Right ventricle myocardium inferior (tissue), 1 donor: ENCODE measurements around the gene MPZL1. TPM values are rescaled to one million over a fixed set of nuclear protein-coding genes. Genes with fewer than 3 reads are reported as not detected.

Experiments
- ATAC-seq: fragments of 200-7000 bp; cut with Tn5 transposase; one replicate; pipeline ENCODE4 v1.9.1; 2020; ENCODE audit warnings: mild to moderate bottlenecking, moderate library complexity
- DNase-seq: peaks from one replicate; pipeline ENCODE4 v3.0.0; 2021; ENCODE audit errors: missing footprints
- intact Hi-C: fragments of 100-400 bp; cut with DNase I; formaldehyde crosslinking; loops from one replicate; pipeline ENCODE4 v1.11.0; 2022
- total RNA-seq: library from RNA; stranded (reverse); fragmentation: NEBNext Ultra II Directional; extraction: Animal tissue kit (Norgen Biotek cat#: 25700); gene quantifications from one replicate; pipeline ENCODE4 v1.2.1, GENCODE V29; 2021
- donor health status: DM: no; HTN: yes; CAD: no; lungs with severe emphysema.

MPZL1 gene
- total RNA-seq, 1 donor from 2014 or later: 47.9 TPM

DNA sequence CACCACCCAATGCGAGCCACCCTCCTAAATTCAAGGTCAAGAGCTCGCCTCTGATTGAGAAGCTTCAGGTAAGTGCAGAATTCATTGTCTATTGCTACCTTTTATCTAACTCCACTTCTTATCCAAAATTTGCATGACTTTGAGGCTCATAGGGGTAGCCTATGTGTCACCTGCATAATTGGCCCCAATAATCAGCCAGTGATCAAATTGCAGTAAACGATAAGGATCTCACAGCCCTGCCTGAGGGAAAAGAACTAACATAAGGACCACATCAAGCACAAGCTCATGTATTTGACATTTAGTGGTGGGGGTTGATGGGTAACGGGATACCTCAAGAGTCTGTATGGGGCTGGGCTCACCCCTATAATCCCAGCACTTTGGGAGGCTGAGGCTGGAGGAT is 31.7 kb upstream of the MPZL1 start:
- DNase-seq (no peak), ATAC-seq (no peak)
- intact Hi-C loops: no loop called here

- DNase-seq (no peak), ATAC-seq (no peak)
- intact Hi-C loops: no loop called here
Measured at GRCh38 chr1:167693425-167694045, 28.2 kb upstream of the MPZL1 start.

GRCh38 chr1:167694691-167695090 is 27.1 kb upstream of the MPZL1 start:
- DNase-seq (no peak), ATAC-seq (no peak)
- intact Hi-C loops: no loop called here

- no peak for ATAC-seq
- DNase-seq: no peak
- intact Hi-C loops: no loop called here
Measured at GRCh38 chr1:167695147-167695546, 26.6 kb upstream of the MPZL1 start.

- intact Hi-C loops: no loop called here
- no peak for ATAC-seq
Measured at GRCh38 chr1:167695756-167696561, 25.8 kb upstream of the MPZL1 start.

GRCh38 chr1:167697667-167698141 is 24.1 kb upstream of the MPZL1 start:
- intact Hi-C loops: no loop called here
- DNase-seq: peak; percentile 90
- peak; percentile 93 for ATAC-seq

More at GRCh38 chr1:167695756-167696561, 25.8 kb upstream of the MPZL1 start:
- DNase-seq: no peak

- DNase-seq (no peak), ATAC-seq (no peak)
- intact Hi-C loops: no loop called here
Measured at GRCh38 chr1:167698313-167698712, 23.5 kb upstream of the MPZL1 start.

GRCh38 chr1:167701510-167701909 is 20.3 kb upstream of the MPZL1 start:
- intact Hi-C loops: no loop called here
- DNase-seq (no peak), ATAC-seq (no peak)

- ATAC-seq (no peak), DNase-seq (no peak)
- intact Hi-C loops: no loop called here
Measured at GRCh38 chr1:167703557-167703956, 18.2 kb upstream of the MPZL1 start.

DNA sequence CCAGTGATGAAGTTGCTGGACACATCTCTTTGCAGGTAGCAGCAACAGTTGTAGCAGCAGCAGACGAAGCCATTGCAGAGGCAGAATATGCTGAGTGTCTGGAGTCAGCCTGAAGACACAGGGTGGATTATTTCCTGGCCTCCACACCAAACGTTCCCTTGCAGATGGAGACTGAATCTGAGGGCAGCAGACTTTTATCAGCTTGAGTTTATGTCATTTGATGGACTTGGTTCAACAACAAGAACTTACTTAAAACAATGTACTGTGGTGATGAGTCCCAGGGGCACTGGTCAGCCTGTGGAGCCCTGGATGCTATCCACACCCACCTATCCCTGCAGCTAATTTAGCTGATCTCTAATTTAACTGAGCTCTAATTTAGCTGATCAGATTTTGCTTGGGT is 17.1 kb upstream of the MPZL1 start:
- intact Hi-C loops: no loop called here
- peak; percentile 60 for ATAC-seq
- no peak for DNase-seq

DNA sequence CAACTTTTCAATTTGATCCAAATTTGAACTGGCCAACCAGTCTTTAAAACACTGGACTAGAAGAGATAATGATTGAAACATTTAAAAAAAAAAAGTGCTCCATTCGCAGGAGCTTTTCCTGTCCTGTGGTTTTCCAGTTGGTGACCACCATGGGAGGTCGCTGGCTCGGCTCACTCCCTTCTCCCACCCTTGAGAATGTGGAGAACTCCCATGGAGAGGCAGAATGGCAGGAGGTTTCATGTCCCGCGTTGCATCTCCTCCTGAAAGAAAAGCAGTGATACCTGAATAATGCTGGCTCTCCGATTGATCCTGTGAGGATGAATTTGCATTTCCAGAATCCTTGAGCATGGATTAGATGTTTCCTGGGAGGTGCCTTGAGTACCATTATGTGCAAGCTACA is 16.5 kb upstream of the MPZL1 start:
- intact Hi-C loops: no loop called here
- ATAC-seq: no peak
- no peak for DNase-seq

DNA sequence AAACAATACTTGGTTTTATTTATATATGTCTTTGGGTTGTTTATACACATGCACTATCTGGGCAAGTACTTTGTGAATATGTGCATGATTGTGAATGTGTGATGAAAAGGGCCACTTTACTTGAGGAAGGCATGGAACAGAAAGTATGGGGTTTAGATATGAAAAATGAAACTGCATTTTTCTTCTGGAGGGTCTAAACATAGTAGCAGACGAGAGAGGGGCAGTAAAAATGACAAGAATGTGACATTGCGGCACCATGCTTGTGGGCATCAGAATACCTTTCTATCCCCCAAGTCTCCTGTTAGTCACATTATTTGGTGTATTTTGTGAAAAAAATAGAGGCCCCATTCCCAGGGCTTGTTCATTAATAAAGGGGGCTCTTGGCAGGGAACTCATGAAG is 15.4 kb upstream of the MPZL1 start:
- ATAC-seq: no peak
- intact Hi-C loops: no loop called here
- DNase-seq: no peak

DNA sequence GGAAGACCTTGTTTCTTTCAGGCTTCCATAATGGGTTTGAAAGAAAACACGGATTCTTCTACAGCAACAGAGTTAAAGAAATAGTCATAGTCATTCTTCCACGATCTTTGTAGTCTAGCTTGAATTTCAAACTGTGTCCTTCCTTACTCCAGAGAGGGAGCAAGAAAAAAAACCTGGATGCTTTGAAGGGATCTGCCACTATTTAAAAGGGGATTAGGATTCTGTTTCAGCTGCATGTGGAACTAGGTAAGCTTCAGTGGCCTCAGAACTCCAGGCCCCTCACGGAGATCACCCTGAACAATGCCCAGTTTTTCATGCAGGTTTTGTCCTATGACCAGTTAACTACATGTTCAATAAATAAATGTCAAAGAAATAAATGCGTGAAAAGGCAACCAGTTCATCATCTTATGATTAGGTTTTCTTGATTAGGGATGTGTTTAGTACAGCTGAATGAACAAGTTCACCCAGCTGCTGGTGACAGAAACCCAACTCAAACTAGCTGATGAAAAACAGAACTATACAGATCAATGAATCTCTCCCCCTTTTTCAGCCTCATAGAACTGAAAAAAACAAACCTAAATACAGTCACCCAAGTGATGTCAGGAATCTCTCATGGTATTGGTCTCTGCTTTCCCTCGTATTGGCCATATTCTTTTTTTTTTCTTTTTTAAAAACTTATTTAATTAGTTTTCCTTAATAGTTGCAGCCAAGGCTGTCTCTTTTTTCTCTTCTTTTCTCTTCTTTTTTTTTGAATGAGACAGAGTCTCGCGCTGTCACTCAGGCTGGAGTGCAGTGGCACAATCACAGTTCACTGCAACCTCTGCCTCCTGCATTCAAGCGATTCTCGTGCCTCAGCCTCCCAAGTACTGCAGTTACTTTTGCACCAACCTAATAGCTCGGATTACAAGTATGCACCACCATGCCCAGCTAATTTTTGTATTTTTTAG is 14.6 kb upstream of the MPZL1 start:
- intact Hi-C loops: no loop called here
- ATAC-seq (no peak), DNase-seq (no peak)

GRCh38 chr1:167707942-167708341 is 13.8 kb upstream of the MPZL1 start:
- intact Hi-C loops: no loop called here
- no peak for DNase-seq
- ATAC-seq: no peak

DNA sequence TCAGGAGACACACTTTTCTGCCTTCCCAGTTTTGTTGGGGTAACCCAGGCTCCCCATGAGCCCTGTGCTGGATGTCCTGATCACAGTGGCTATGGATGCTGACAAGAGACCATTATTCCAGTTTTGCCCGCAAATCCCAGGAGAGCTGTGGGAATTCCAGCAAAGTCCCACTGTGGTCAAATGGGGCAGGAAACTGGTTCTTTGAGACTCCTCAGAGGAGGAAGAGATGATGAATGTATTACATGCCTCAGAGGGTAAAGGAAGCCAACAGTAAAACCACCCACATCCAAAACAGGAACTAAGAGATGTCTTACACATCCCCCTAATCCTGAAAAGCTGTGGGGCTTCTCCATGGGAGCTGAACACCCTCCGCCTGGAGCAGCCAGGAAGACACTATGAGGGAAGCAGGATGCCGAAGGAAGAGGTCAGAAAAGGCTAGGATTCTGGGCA is 12.8 kb upstream of the MPZL1 start:
- DNase-seq (no peak), ATAC-seq (no peak)
- intact Hi-C loops: no loop called here

- ATAC-seq (no peak), DNase-seq (no peak)
- intact Hi-C loops: no loop called here
Measured at GRCh38 chr1:167710836-167711235, 10.9 kb upstream of the MPZL1 start.

DNA sequence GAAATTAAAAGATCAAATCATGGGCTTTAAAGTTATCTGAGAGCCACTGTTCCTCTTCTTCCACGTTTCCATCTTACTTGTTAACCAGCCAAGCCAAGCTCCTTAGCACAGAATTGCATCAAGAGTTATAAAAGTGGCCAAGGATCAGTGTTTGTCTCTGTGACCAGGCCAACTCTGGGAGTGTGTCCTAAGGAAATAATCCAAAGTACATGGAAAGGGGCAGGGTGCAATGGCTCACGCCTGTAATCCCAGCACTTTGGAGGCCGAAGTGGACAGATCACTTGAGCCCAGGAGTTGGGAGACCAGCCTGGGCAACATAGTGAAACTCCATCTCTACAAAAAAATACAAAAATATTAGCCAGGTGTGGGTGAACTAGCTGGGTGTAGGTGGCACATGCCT is 10.0 kb upstream of the MPZL1 start:
- intact Hi-C loops: no loop called here
- DNase-seq (no peak), ATAC-seq (peak; percentile 6)

GRCh38 chr1:167713330-167714081 is 8.3 kb upstream of the MPZL1 start:
- no peak for ATAC-seq
- intact Hi-C loops: loop anchor here (2.0 kb wide), 1 partner anchor 223 kb away; the partner anchor contains the start of genes DCAF6 and MPC2
- no peak for DNase-seq

GRCh38 chr1:167714098-167714438 is 7.7 kb upstream of the MPZL1 start:
- DNase-seq (no peak), ATAC-seq (peak; percentile 92)
- intact Hi-C loops: loop anchor here (2.0 kb wide), 1 partner anchor 223 kb away; the partner anchor contains the start of genes DCAF6 and MPC2
